OCI-LY7 (cell line): ENCODE results near the gene P2RX1. TPM values are rescaled to one million over a fixed set of nuclear protein-coding genes. Genes with fewer than 3 reads are reported as not detected.
A peak's percentile ranks its signal among the peaks of the same experiment; 100 is the strongest.

ENCODE experiments used
- BruUV-seq: library from RNA; stranded (reverse); fragments of 400-500 nt; replicated peaks from 2 replicates; lab custom pipeline; 2021; lab: Mats Ljungman, UMichigan
- CTCF ChIA-PET: fragments of 300-600 bp; sonication (Branson Sonifier 250); formaldehyde crosslinking; loops from one replicate; lab custom pipeline; 2022; ENCODE audit warnings: antibody characterized with exemption; ENCODE audit not compliant: unreplicated experiment; lab: Charles Lee
- POLR2A ChIA-PET: fragments of 300-600 bp; sonication (Branson Sonifier 250); formaldehyde crosslinking; loops from one replicate; lab custom pipeline; 2022; ENCODE audit warnings: antibody characterized with exemption; lab: Charles Lee
- DNase-seq: peaks from one replicate; pipeline ENCODE4 v3.0.0-alpha.2; 2015; ENCODE audit warnings: low spot score
- H2AFZ ChIP-seq: fragments of 200-600 bp; sonication (generic), shearing (Covaris generic); 2 replicates; pipeline ENCODE4 v1.6.1; 2014; ENCODE audit warnings: mild to moderate bottlenecking, antibody characterized with exemption, low read length, moderate library complexity
- H3K27ac ChIP-seq: fragments of 200-600 bp; sonication (generic); 2 replicates; pipeline ENCODE4 v1.5.1; 2014; ENCODE audit warnings: mixed run types, low read depth, mild to moderate bottlenecking, moderate library complexity, low read length, inconsistent platforms; ENCODE audit not compliant: poor library complexity, severe bottlenecking
- H3K36me3 ChIP-seq: fragments of 200-600 bp; sonication (generic); 2 replicates; pipeline ENCODE4 v1.6.1; 2014; ENCODE audit warnings: mild to moderate bottlenecking, antibody characterized with exemption, low read length, moderate library complexity, mixed read lengths; ENCODE audit not compliant: insufficient read depth
- H3K4me1 ChIP-seq: fragments of 200-600 bp; sonication (generic); 2 replicates; pipeline ENCODE4 v1.5.1; 2014; ENCODE audit warnings: mild to moderate bottlenecking, low read length; ENCODE audit not compliant: insufficient read depth, poor library complexity, severe bottlenecking
- H3K4me2 ChIP-seq: fragments of 200-600 bp; sonication (generic); 2 replicates; pipeline ENCODE4 v1.6.1; 2014; ENCODE audit warnings: mild to moderate bottlenecking, low read length
- H3K4me3 ChIP-seq: fragments of 200-600 bp; sonication (generic); 2 replicates; pipeline ENCODE4 v1.5.1; 2014; ENCODE audit warnings: mild to moderate bottlenecking, low read depth, low read length; ENCODE audit not compliant: poor library complexity, severe bottlenecking
- H3K79me2 ChIP-seq: fragments of 200-600 bp; sonication (generic); 2 replicates; pipeline ENCODE4 v1.6.1; 2016; ENCODE audit warnings: low read depth, mild to moderate bottlenecking, low read length, moderate library complexity, mixed read lengths; ENCODE audit not compliant: insufficient read depth
- H3K9me2 ChIP-seq: fragments of 200-600 bp; sonication (generic); 2 replicates; pipeline ENCODE4 v1.6.1; 2016; ENCODE audit warnings: mild to moderate bottlenecking, low read length, mixed read lengths; ENCODE audit not compliant: insufficient read depth
- H3K9me3 ChIP-seq: fragments of 200-600 bp; sonication (generic); 2 replicates; pipeline ENCODE4 v1.6.1; 2014; ENCODE audit warnings: mild to moderate bottlenecking, mixed run types, low read length, mixed read lengths
- H4K20me1 ChIP-seq: fragments of 200-600 bp; sonication (generic); 2 replicates; pipeline ENCODE4 v1.6.1; 2014; ENCODE audit warnings: mild to moderate bottlenecking, antibody characterized with exemption, low read length, moderate library complexity, mixed read lengths; ENCODE audit not compliant: insufficient read depth
- EZH2phosphoT487 ChIP-seq: fragments of 200-600 bp; sonication (generic); IDR thresholded peaks from 2 replicates; pipeline ENCODE4 v1.6.1; 2018; ENCODE audit warnings: low read depth, borderline replicate concordance, mild to moderate bottlenecking, mixed run types, antibody characterized with exemption, low read length, moderate library complexity, mixed read lengths
- intact Hi-C: fragments of 100-400 bp; cut with micrococcal nuclease; formaldehyde crosslinking; loops from one replicate; pipeline ENCODE4 v1.10.0; 2022; ENCODE audit not compliant: unreplicated experiment
- total RNA-seq, 2 experiments: library from RNA; depleted of rRNA in 1 of 2; stranded (reverse); fragments of >200 nt in 1 of 2; shearing (Covaris generic) in 1 of 2; gene quantifications; 2 replicates each; pipeline ENCODE4 v1.2.3, GENCODE V29; 2014 to 2022
- TF ChIP-seq, protein P1 (sequence below): fragments of 200-600 bp; sonication (generic); conservative IDR thresholded peaks from 2 replicates; pipeline ENCODE4 v1.5.1; 2014; ENCODE audit warnings: mild to moderate bottlenecking, antibody characterized with exemption, low read length, moderate library complexity, mixed read lengths

P2RX1 gene
- total RNA-seq, 2 experiments from 2014 or later = 0.69 to 4.5 TPM

DNA sequence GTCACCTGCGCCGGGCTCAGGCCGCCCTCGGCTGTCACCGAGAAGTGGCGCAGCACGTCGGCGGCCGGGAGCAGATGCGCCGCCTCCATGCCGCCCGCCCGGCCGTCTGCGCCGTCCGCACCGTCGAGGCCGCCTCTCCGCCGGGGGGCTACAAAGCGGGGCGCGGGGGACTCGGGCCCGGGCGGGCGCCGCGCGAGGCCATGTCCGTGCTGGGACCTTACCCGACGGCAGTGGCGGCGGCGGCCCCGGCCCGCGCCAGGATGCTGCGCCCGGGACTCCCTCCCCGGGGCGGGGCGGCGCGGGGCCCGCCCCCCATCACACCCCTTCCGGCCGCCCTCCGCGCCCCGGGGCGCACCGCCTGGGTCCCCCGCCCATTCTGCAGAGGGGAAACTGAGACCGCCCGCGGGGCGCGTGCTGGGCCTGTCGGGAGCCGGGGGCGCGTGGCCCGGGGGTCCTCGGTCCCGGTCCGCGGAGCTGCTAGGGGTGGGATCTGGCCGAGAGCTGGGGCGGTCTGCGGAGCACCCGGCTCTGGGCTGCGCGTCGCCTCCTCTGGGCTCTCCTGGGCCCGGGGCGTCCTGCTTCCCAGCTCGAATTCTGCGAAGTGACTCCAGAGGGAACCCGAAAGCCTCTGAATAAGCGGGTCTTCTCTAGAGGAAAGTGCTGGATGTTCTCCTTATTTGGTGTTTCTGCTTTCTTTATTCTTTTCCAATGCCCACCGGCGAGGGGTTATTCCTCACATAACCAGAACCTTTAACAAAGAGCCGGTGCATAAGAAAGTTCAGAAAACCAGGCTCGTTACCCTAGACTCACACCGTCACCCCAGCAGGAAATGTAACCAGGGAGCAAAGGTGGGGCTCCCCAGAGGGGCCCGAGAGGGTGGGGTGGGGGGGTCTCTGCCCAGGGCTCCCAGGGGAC is 48.2 kb upstream of the P2RX1 start, which contains the start of gene ATP2A3:
ATP2A3 (minus strand) TSS at position 235 of the 915 bp plus-strand sequence; CDS start at position 89, 146 bp downstream.
- intact Hi-C loops = loop anchor here (2.0 to 5.0 kb wide), 3 partner anchors 30 to 433 kb away; partner anchors contain the start of gene UBE2G1
- peaks cover 39% of the 10 kb centered on the region for H3K79me2 ChIP-seq
- peaks cover 30% of the 10 kb centered on the region for H3K36me3 ChIP-seq
- H3K4me2 ChIP-seq = peak within 1 kb of the TSS; percentile 97
- H3K4me1 ChIP-seq = peaks cover 59% of the 10 kb centered on the region
- peak within 1 kb of the TSS; percentile 94 for H3K27ac ChIP-seq
- CTCF ChIA-PET = interaction anchor here (1.5 to 2.5 kb wide), 2 partner anchors 15 to 51 kb away, joined by 3 to 9 read pairs; no protein-coding TSS in a partner anchor
- peak within 1 kb of the TSS; percentile 87 for H3K4me3 ChIP-seq
- TF ChIP-seq, protein P1, sequence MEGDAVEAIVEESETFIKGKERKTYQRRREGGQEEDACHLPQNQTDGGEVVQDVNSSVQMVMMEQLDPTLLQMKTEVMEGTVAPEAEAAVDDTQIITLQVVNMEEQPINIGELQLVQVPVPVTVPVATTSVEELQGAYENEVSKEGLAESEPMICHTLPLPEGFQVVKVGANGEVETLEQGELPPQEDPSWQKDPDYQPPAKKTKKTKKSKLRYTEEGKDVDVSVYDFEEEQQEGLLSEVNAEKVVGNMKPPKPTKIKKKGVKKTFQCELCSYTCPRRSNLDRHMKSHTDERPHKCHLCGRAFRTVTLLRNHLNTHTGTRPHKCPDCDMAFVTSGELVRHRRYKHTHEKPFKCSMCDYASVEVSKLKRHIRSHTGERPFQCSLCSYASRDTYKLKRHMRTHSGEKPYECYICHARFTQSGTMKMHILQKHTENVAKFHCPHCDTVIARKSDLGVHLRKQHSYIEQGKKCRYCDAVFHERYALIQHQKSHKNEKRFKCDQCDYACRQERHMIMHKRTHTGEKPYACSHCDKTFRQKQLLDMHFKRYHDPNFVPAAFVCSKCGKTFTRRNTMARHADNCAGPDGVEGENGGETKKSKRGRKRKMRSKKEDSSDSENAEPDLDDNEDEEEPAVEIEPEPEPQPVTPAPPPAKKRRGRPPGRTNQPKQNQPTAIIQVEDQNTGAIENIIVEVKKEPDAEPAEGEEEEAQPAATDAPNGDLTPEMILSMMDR = no peak
- TF ChIP-seq EZH2phosphoT487 = no peak
- BruUV-seq = no TSS peak
- no peaks in the 10 kb centered on the region for H3K9me2 ChIP-seq
- peak within 1 kb of the TSS; percentile 43; the same call in 1 of the 2 replicates for H2AFZ ChIP-seq
- peaks cover 18% of the 10 kb centered on the region for H4K20me1 ChIP-seq
- H3K9me3 ChIP-seq = no peaks in the 10 kb centered on the region
- POLR2A ChIA-PET = interaction anchor here (0.7 to 1.6 kb wide), 10 partner anchors 10 to 68 kb away, joined by 3 to 9 read pairs (median 3); partner anchors contain the start of gene P2RX1
- DNase-seq = peak; percentile 82

DNA sequence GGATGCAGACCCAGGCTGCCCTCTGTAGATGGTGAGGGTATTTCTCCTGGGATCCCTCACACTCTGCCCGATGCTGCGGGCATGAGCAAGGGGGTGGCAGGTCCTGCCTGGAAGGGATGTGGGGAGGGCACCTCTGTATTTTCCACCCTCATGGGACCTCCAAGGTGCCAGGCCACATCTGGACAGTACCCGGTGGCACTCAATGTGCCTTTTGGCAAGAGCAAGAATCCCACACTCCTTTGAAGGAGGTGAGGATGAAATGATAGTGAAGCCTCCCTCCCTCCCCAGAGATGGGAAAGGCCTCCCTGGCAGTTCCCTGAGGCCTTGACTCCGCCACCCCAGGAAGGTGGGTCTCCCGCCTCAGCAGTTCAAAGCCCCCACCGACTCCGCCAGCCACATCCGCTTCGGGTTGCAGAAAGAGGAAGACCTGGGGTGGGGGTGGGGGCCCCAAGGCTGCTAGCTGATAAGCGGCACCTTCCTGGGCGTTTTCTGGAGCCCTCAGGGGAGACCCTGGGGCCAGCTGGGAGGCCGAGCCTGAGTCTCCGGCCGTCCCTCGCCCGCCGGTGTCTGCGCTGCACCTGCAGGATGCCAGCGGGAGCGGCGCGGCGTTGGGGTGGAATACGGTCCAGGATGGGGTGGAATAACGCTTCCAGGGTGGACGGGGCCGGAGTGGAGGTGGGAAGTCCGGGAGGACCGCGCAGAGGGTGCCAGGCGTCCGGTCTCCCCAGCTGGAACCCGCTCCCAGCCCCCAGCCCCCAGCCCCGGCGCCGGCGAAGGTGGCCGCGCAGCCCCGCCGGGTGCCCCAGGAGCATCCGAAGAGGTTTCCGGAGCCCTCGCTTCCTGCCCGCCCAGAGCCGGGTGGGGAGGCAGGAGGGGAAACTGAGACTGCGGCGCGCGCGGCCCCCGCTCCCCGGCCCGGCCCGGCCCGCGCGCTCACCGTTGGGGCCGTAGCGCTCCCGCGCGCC is 47.3 kb upstream of the P2RX1 start:
- intact Hi-C loops = loop anchor here (2.0 to 5.0 kb wide), 3 partner anchors 29 to 434 kb away; partner anchors contain the start of gene UBE2G1
- Histone ChIP-seq H2AFZ (no peak overlapping the region), H3K9me3 (no peaks in the 10 kb centered on the region), H3K4me2 (peak overlapping the region; percentile 97), H3K4me3 (peak overlapping the region; percentile 87), H4K20me1 (peaks cover 23% of the 10 kb centered on the region), H3K4me1 (peaks cover 67% of the 10 kb centered on the region), H3K27ac (peak overlapping the region; percentile 94), H3K36me3 (peaks cover 37% of the 10 kb centered on the region), H3K79me2 (peaks cover 48% of the 10 kb centered on the region), H3K9me2 (no peaks in the 10 kb centered on the region)
- DNase-seq = peak; percentile 95
- BruUV-seq = no TSS peak
- TF ChIP-seq, protein P1 = no peak
- TF ChIP-seq EZH2phosphoT487 = no peak
- ChIA-PET CTCF (no interaction called here), POLR2A (no interaction called here)
